ENCODE measurements around the gene PAH.

DNA sequence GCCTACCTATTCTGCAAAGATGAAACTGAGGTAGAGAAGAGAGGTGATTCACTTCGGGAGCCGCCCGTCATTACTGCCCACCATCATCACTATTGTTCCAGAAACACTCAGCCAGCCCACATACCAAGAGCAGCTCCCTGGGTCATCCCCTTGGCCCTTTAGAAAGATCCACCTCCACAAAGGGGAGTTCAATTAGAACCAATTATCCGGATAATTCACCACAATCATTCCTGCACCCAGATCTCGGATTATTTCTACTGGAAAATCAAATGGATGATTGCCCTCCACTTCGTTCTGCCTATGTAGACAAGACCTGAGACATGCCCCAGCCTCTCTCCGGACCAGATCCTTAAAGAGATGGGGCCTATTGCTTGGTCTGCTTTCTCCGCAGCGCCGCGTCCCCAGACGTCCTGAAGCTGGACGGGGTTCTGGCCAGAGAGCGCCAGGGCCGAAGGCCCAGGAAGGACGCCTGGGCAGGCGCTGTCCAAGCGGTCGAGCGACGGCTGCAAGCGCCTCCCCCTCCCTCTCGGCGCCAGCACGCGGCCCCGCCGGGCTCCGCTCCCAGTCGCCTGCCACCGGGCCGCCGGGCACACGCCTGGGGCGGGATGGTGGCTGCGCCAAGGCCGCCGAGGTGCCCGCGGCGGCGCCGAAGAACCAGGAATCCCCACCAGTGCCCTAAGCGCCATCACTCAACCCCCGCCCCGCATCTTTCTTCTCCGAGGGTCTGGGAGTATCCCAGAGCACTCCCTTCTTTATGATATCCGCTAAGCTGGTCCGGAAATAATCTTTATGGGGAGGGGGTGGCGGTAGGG is 39.1 kb upstream of the PAH start:
- TF ChIP-seq RAD51 (IDR thresholded peaks at IDR 0.05; ENCODE audit: borderline replicate concordance), result no peak
- TF ChIP-seq HDAC1 (CRISPR knock-in tag; IDR thresholded peaks at IDR 0.05), result no peak
- TF ChIP-seq TCF7L2 (IDR thresholded peaks at IDR 0.05; ENCODE audit: low read depth, low read length), result no peak
- no peak for TF ChIP-seq FOXJ3 (CRISPR knock-in tag; IDR thresholded peaks at IDR 0.05; ENCODE audit: borderline replicate concordance)
- TF ChIP-seq, protein P1, sequence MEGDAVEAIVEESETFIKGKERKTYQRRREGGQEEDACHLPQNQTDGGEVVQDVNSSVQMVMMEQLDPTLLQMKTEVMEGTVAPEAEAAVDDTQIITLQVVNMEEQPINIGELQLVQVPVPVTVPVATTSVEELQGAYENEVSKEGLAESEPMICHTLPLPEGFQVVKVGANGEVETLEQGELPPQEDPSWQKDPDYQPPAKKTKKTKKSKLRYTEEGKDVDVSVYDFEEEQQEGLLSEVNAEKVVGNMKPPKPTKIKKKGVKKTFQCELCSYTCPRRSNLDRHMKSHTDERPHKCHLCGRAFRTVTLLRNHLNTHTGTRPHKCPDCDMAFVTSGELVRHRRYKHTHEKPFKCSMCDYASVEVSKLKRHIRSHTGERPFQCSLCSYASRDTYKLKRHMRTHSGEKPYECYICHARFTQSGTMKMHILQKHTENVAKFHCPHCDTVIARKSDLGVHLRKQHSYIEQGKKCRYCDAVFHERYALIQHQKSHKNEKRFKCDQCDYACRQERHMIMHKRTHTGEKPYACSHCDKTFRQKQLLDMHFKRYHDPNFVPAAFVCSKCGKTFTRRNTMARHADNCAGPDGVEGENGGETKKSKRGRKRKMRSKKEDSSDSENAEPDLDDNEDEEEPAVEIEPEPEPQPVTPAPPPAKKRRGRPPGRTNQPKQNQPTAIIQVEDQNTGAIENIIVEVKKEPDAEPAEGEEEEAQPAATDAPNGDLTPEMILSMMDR (CRISPR knock-in tag; IDR thresholded peaks at IDR 0.05), result no peak
- no peak for TF ChIP-seq SP1 (IDR thresholded peaks at IDR 0.05)
- no peak for TF ChIP-seq SP1 (CRISPR knock-in tag; IDR thresholded peaks at IDR 0.05)
- TF ChIP-seq ZC3H4 (CRISPR knock-in tag; IDR thresholded peaks at IDR 0.05; ENCODE audit: borderline replicate concordance), result no peak

All from HepG2 (cell line).